Large intestine (tissue), 3 donors: ENCODE data around the gene MLST8. TPM values are rescaled to one million over a fixed set of nuclear protein-coding genes. Genes with fewer than 3 reads are reported as not detected.

Source experiments
- DNase-seq, 2 donors: peaks; one replicate each; pipeline versions ENCODE4 v3.0.0 to v3.0.0-alpha.2; 2013
- H3K27ac ChIP-seq: one replicate; pipeline ENCODE4 v1.5.1; 2013; ENCODE audit warnings: low read length
- H3K27me3 ChIP-seq: 2 replicates; pipeline ENCODE4 v1.6.1; 2013; ENCODE audit warnings: low read length; ENCODE audit not compliant: control insufficient read depth, insufficient read depth
- H3K36me3 ChIP-seq: 2 replicates; pipeline ENCODE4 v1.6.1; 2013; ENCODE audit warnings: low read length; ENCODE audit not compliant: control insufficient read depth, insufficient read depth
- H3K4me1 ChIP-seq: one replicate; pipeline ENCODE4 v1.6.1; 2013; ENCODE audit warnings: low read length; ENCODE audit not compliant: control insufficient read depth, insufficient read depth
- H3K4me3 ChIP-seq: one replicate; pipeline ENCODE4 v1.5.1; 2013; ENCODE audit warnings: low read length
- H3K9me3 ChIP-seq: one replicate; pipeline ENCODE4 v1.6.1; 2013; ENCODE audit warnings: mild to moderate bottlenecking, low read depth, low read length, moderate library complexity; ENCODE audit not compliant: control insufficient read depth
- WGBS: methylation state at CpG from one replicate; pipeline ENCODE4 v1.1.5; 2013; ENCODE audit warnings: low lambda C conversion rate; ENCODE audit not compliant: insufficient coverage; 5-methylcytosine and 5-hydroxymethylcytosine counted together
- polyA plus RNA-seq: library from polyadenylated mRNA; unstranded; fragments of 120-200 nt; gene quantifications from one replicate; pipeline ENCODE4 v1.2.1, GENCODE V29; 2013

The MLST8 gene
- polyA plus RNA-seq, 1 donor, result 40.0 TPM

GRCh38 chr16:2173366-2173765 lies 31.9 kb upstream of the MLST8 start:
- Histone ChIP-seq H3K9me3 (peaks cover 7% of the 10 kb centered on the region), H3K27me3 (no peaks in the 10 kb centered on the region), H3K27ac (no peak overlapping the region), H3K36me3 (peaks cover 80% of the 10 kb centered on the region), H3K4me3 (no peak overlapping the region), H3K4me1 (no peaks in the 10 kb centered on the region)
- no peak for DNase-seq
- WGBS, result no CpG with 5 or more reads among the region's 14 CpGs

- Histone ChIP-seq H3K27me3 (no peaks in the 10 kb centered on the region), H3K9me3 (peaks cover 8% of the 10 kb centered on the region), H3K4me1 (no peaks in the 10 kb centered on the region), H3K36me3 (peaks cover 76% of the 10 kb centered on the region), H3K27ac (no peak overlapping the region), H3K4me3 (no peak overlapping the region)
- DNase-seq, result no peak
- WGBS, result no CpG with 5 or more reads among the region's 4 CpGs
Observed at GRCh38 chr16:2173916-2174315, 31.3 kb upstream of the MLST8 start.

- peaks cover 8% of the 10 kb centered on the region for H3K9me3 ChIP-seq
- no peak overlapping the region for H3K27ac ChIP-seq
- no peak for DNase-seq
- H3K4me1 ChIP-seq, result no peaks in the 10 kb centered on the region
- H3K27me3 ChIP-seq, result no peaks in the 10 kb centered on the region
- no CpG with 5 or more reads among the region's 21 CpGs for WGBS
- peaks cover 73% of the 10 kb centered on the region for H3K36me3 ChIP-seq
- no peak overlapping the region for H3K4me3 ChIP-seq
Observed at GRCh38 chr16:2174396-2175131, 30.7 kb upstream of the MLST8 start.

GRCh38 chr16:2175454-2175853 lies 29.8 kb upstream of the MLST8 start:
- Histone ChIP-seq H3K4me1 (no peaks in the 10 kb centered on the region), H3K36me3 (peaks cover 66% of the 10 kb centered on the region), H3K27me3 (no peaks in the 10 kb centered on the region), H3K27ac (no peak overlapping the region), H3K9me3 (peaks cover 5% of the 10 kb centered on the region), H3K4me3 (no peak overlapping the region)
- no CpG with 5 or more reads among the region's 10 CpGs for whole genome bisulfite sequencing
- no peak for DNase-seq

- H3K4me1 ChIP-seq, result no peaks in the 10 kb centered on the region
- no peaks in the 10 kb centered on the region for H3K27me3 ChIP-seq
- H3K36me3 ChIP-seq, result peaks cover 60% of the 10 kb centered on the region
- DNase-seq, result no peak
- H3K27ac ChIP-seq, result no peak overlapping the region
- peaks cover 5% of the 10 kb centered on the region for H3K9me3 ChIP-seq
- no peak overlapping the region for H3K4me3 ChIP-seq
- WGBS, result no CpG with 5 or more reads among the region's 23 CpGs
Observed at GRCh38 chr16:2176047-2176446, 29.2 kb upstream of the MLST8 start.

- no peaks in the 10 kb centered on the region for H3K4me1 ChIP-seq
- H3K27ac ChIP-seq, result no peak overlapping the region
- WGBS, result 83% methylated on average over 2 of the region's 18 CpGs
- no peaks in the 10 kb centered on the region for H3K27me3 ChIP-seq
- H3K36me3 ChIP-seq, result peaks cover 51% of the 10 kb centered on the region
- H3K9me3 ChIP-seq, result peaks cover 5% of the 10 kb centered on the region
- no peak for DNase-seq
- H3K4me3 ChIP-seq, result no peak overlapping the region
Observed at GRCh38 chr16:2177101-2177500, 28.2 kb upstream of the MLST8 start.

- WGBS, result no CpG with 5 or more reads among the region's 20 CpGs
- H3K4me1 ChIP-seq, result no peaks in the 10 kb centered on the region
- DNase-seq, result no peak
- no peaks in the 10 kb centered on the region for H3K27me3 ChIP-seq
- peaks cover 48% of the 10 kb centered on the region for H3K36me3 ChIP-seq
- no peak overlapping the region for H3K4me3 ChIP-seq
- peaks cover 5% of the 10 kb centered on the region for H3K9me3 ChIP-seq
- no peak overlapping the region for H3K27ac ChIP-seq
Observed at GRCh38 chr16:2177561-2177960, 27.7 kb upstream of the MLST8 start.

- H3K27me3 ChIP-seq, result no peaks in the 10 kb centered on the region
- DNase-seq, result no peak
- H3K4me1 ChIP-seq, result no peaks in the 10 kb centered on the region
- peaks cover 39% of the 10 kb centered on the region for H3K36me3 ChIP-seq
- 0% methylated on average over 1 of the region's 106 CpGs for WGBS
- no peak overlapping the region for H3K4me3 ChIP-seq
- H3K9me3 ChIP-seq, result peaks cover 5% of the 10 kb centered on the region
- no peak overlapping the region for H3K27ac ChIP-seq
Observed at GRCh38 chr16:2178321-2179106, 26.7 kb upstream of the MLST8 start.

GRCh38 chr16:2179107-2179501 lies 26.1 kb upstream of the MLST8 start:
- H3K27me3 ChIP-seq, result no peaks in the 10 kb centered on the region
- H3K36me3 ChIP-seq, result peaks cover 35% of the 10 kb centered on the region
- no peak for DNase-seq
- no peak overlapping the region for H3K27ac ChIP-seq
- no CpG with 5 or more reads among the region's 50 CpGs for WGBS
- H3K4me3 ChIP-seq, result no peak overlapping the region
- peaks cover 5% of the 10 kb centered on the region for H3K9me3 ChIP-seq
- no peaks in the 10 kb centered on the region for H3K4me1 ChIP-seq

GRCh38 chr16:2179576-2179975 lies 25.7 kb upstream of the MLST8 start:
- Histone ChIP-seq H3K9me3 (peaks cover 5% of the 10 kb centered on the region), H3K27ac (no peak overlapping the region), H3K4me1 (no peaks in the 10 kb centered on the region), H3K4me3 (no peak overlapping the region), H3K36me3 (peaks cover 30% of the 10 kb centered on the region), H3K27me3 (no peaks in the 10 kb centered on the region)
- no peak for DNase-seq
- WGBS, result no CpG with 5 or more reads among the region's 31 CpGs
